ENCODE measurements around the gene CDH12. TPM values are rescaled to one million over a fixed set of nuclear protein-coding genes. Genes with fewer than 3 reads are reported as not detected.

Gene CDH12
- total and polyA plus RNA-seq, 9 donors, result 0.05 to 3.4 (median 0.28) TPM; not detected in 4

- Histone ChIP-seq H3K4me3 (no peak overlapping the region), H3K27ac (no peak overlapping the region), H3K36me3 (no peaks in the 10 kb centered on the region), H3K27me3 (no peaks in the 10 kb centered on the region), H3K4me1 (ENCODE audit: insufficient read depth) (no peaks in the 10 kb centered on the region), H3K9me3 (no peaks in the 10 kb centered on the region)
- WGBS, 3 donors, result 83 to 95% (median 94%) methylated on average over 1 of the region's 1 CpG
- intact Hi-C loops (cut with DNase I), result no loop called here
- TF ChIP-seq CTCF (IDR thresholded peaks at IDR 0.05), result no peak
- no peak for TF ChIP-seq EP300 (IDR thresholded peaks at IDR 0.05)
- no peak for TF ChIP-seq POLR2A (IDR thresholded peaks at IDR 0.05)
- DNase-seq, result no peak
Measured at GRCh38 chr5:22465616-22466015, 387.5 kb downstream of the CDH12 start.

GRCh38 chr5:22465177-22465576 lies 388.0 kb downstream of the CDH12 start:
- Histone ChIP-seq H3K4me1 (ENCODE audit: insufficient read depth) (no peaks in the 10 kb centered on the region), H3K4me3 (no peak overlapping the region), H3K36me3 (no peaks in the 10 kb centered on the region), H3K9me3 (no peaks in the 10 kb centered on the region), H3K27me3 (no peaks in the 10 kb centered on the region), H3K27ac (no peak overlapping the region)
- 57 to 68% (median 67%) methylated on average over 3 of the region's 3 CpGs for WGBS, 3 donors
- intact Hi-C loops (cut with DNase I), result no loop called here
- DNase-seq, result no peak
- no peak for TF ChIP-seq EP300 (IDR thresholded peaks at IDR 0.05)
- no peak for TF ChIP-seq CTCF (IDR thresholded peaks at IDR 0.05)
- no peak for TF ChIP-seq POLR2A (IDR thresholded peaks at IDR 0.05)

- intact Hi-C loops (cut with DNase I), result no loop called here
- DNase-seq, result no peak
- no peaks in the 10 kb centered on the region for H3K27me3 ChIP-seq
- 67 to 76% (median 70%) methylated on average over 4 of the region's 4 CpGs for WGBS, 3 donors
- H3K9me3 ChIP-seq, result no peaks in the 10 kb centered on the region
- H3K27ac ChIP-seq, result no peak overlapping the region
- H3K4me3 ChIP-seq, result no peak overlapping the region
- no peaks in the 10 kb centered on the region for H3K4me1 ChIP-seq (ENCODE audit: insufficient read depth)
- no peaks in the 10 kb centered on the region for H3K36me3 ChIP-seq
- no peak for TF ChIP-seq CTCF (IDR thresholded peaks at IDR 0.05)
- no peak for TF ChIP-seq POLR2A (IDR thresholded peaks at IDR 0.05)
- TF ChIP-seq EP300 (IDR thresholded peaks at IDR 0.05), result no peak
Measured at GRCh38 chr5:22460189-22460588, 393.0 kb downstream of the CDH12 start.

GRCh38 chr5:22432905-22433304 lies 420.2 kb downstream of the CDH12 start:
- 78 to 83% (median 83%) methylated on average over 2 of the region's 2 CpGs for WGBS, 3 donors
- Histone ChIP-seq H3K4me3 (no peak overlapping the region), H3K27ac (no peak overlapping the region), H3K9me3 (no peaks in the 10 kb centered on the region), H3K36me3 (no peaks in the 10 kb centered on the region), H3K4me1 (ENCODE audit: insufficient read depth) (no peaks in the 10 kb centered on the region), H3K27me3 (no peaks in the 10 kb centered on the region)
- TF ChIP-seq EP300 (IDR thresholded peaks at IDR 0.05) (no peak), CTCF (IDR thresholded peaks at IDR 0.05) (no peak), POLR2A (IDR thresholded peaks at IDR 0.05) (no peak)
- intact Hi-C loops (cut with DNase I), result no loop called here
- DNase-seq, result no peak

GRCh38 chr5:22431840-22432239 lies 421.3 kb downstream of the CDH12 start:
- no peaks in the 10 kb centered on the region for H3K9me3 ChIP-seq
- intact Hi-C loops (cut with DNase I), result no loop called here
- WGBS, 3 donors, result 82 to 90% (median 84%) methylated on average over 3 of the region's 3 CpGs

More at GRCh38 chr5:22431840-22432239, 421.3 kb downstream of the CDH12 start:
- no peak for DNase-seq
- Histone ChIP-seq H3K4me1 (ENCODE audit: insufficient read depth) (no peaks in the 10 kb centered on the region), H3K36me3 (no peaks in the 10 kb centered on the region), H3K27ac (no peak overlapping the region), H3K27me3 (no peaks in the 10 kb centered on the region), H3K4me3 (no peak overlapping the region)
- TF ChIP-seq EP300 (IDR thresholded peaks at IDR 0.05), result no peak
- TF ChIP-seq CTCF (IDR thresholded peaks at IDR 0.05), result no peak
- TF ChIP-seq POLR2A (IDR thresholded peaks at IDR 0.05), result no peak

Data from ovary (tissue), 9 donors.